Ishikawa (cell line): ENCODE results near the gene SRPK2.
A peak's percentile ranks its signal among the peaks of the same experiment; 100 is the strongest.

Experiments
- CEBPB ChIP-seq: IDR thresholded peaks from 2 replicates; pipeline ENCODE4 v1.6.1; 2012
- CREB1 ChIP-seq: IDR thresholded peaks from 2 replicates; pipeline ENCODE4 v1.6.1; 2012; ENCODE audit warnings: low read depth
- EGR1 ChIP-seq: IDR thresholded peaks from 2 replicates; pipeline ENCODE4 v1.6.1; 2012
- EP300 ChIP-seq: IDR thresholded peaks from 2 replicates; pipeline ENCODE4 v1.6.1; 2012; ENCODE audit warnings: borderline replicate concordance
- FOXM1 ChIP-seq: IDR thresholded peaks from 2 replicates; pipeline ENCODE4 v1.6.1; 2012; ENCODE audit warnings: low read depth, borderline replicate concordance
- MAX ChIP-seq: IDR thresholded peaks from 2 replicates; pipeline ENCODE4 v1.6.1; 2012
- NFIC ChIP-seq: IDR thresholded peaks from 2 replicates; pipeline ENCODE4 v1.6.1; 2012
- RAD21 ChIP-seq: IDR thresholded peaks from 2 replicates; pipeline ENCODE4 v1.6.1; 2012; ENCODE audit warnings: low read depth
- REST ChIP-seq: IDR thresholded peaks from 2 replicates; pipeline ENCODE4 v1.6.1; 2012; ENCODE audit warnings: low read depth, mild to moderate bottlenecking
- TAF1 ChIP-seq: IDR thresholded peaks from 2 replicates; pipeline ENCODE4 v1.6.1; 2012; ENCODE audit warnings: low read depth, mild to moderate bottlenecking
- TCF12 ChIP-seq: IDR thresholded peaks from 2 replicates; pipeline ENCODE4 v1.6.1; 2012; ENCODE audit warnings: low read depth
- TEAD4 ChIP-seq: IDR thresholded peaks from 2 replicates; pipeline ENCODE4 v1.6.1; 2012
- USF1 ChIP-seq: IDR thresholded peaks from 2 replicates; pipeline ENCODE4 v1.6.1; 2012
- YY1 ChIP-seq: IDR thresholded peaks from 2 replicates; pipeline ENCODE4 v1.6.1; 2012; ENCODE audit warnings: low read depth
- ZBTB7A ChIP-seq: IDR thresholded peaks from 2 replicates; pipeline ENCODE4 v1.6.1; 2012; ENCODE audit warnings: low read depth

Gene SRPK2

GRCh38 chr7:105277341-105277740 lies 111.4 kb downstream of the SRPK2 start:
- TF ChIP-seq CREB1 (no peak), REST (no peak), TEAD4 (no peak), MAX (no peak), TCF12 (no peak), YY1 (no peak), ZBTB7A (no peak), RAD21 (no peak)

GRCh38 chr7:105270117-105270516 lies 118.6 kb downstream of the SRPK2 start:
- TF ChIP-seq CEBPB (no peak), ZBTB7A (no peak), CREB1 (no peak), TEAD4 (no peak), NFIC (no peak), FOXM1 (no peak), TAF1 (no peak), EP300 (no peak), YY1 (no peak)

- TF ChIP-seq FOXM1 (no peak), EP300 (no peak), CREB1 (no peak), YY1 (no peak), ZBTB7A (no peak), TCF12 (no peak), REST (no peak), RAD21 (no peak), MAX (no peak), EGR1 (no peak), NFIC (no peak), CEBPB (no peak), TAF1 (no peak), USF1 (no peak), TEAD4 (no peak)
Measured at GRCh38 chr7:105269397-105269796, 119.3 kb downstream of the SRPK2 start.

- TF ChIP-seq USF1 (peak; percentile 46), TAF1 (peak; percentile 29; the same call in 1 of the 2 replicates), REST (no peak), ZBTB7A (no peak)
Measured at GRCh38 chr7:105268511-105269392, 120.0 kb downstream of the SRPK2 start.

GRCh38 chr7:105268056-105268455 lies 120.7 kb downstream of the SRPK2 start:
- TF ChIP-seq USF1 (no peak), RAD21 (no peak), REST (no peak), NFIC (no peak), TEAD4 (no peak), CEBPB (no peak), ZBTB7A (no peak), YY1 (no peak), TAF1 (no peak), FOXM1 (no peak), MAX (no peak), TCF12 (no peak), CREB1 (no peak), EP300 (no peak), EGR1 (no peak)
